SIG-M5 treated with dmso at 0.1 percent for 504 hours (cell line): ENCODE measurements around the gene TTC29.
"Not testable (repeated sequence)": the region's sequence is repeated elsewhere in the genome, so short reads cannot be mapped to it uniquely, and the experiment has no call there.

Experiments used
- DNase-seq: peaks from one replicate; lab custom pipeline; 2025; ENCODE audit not compliant: unreplicated experiment; lab: John Stamatoyannopoulos, UW

TTC29 gene

GRCh38 chr4:146723519-146723918, 222.1 kb downstream of the TTC29 start:
- DNase-seq, result not testable (repeated sequence)

GRCh38 chr4:146709956-146710355, 235.7 kb downstream of the TTC29 start:
- DNase-seq, result no peak

GRCh38 chr4:146699910-146700309, 245.8 kb downstream of the TTC29 start:
- no peak for DNase-seq

- peak; percentile 47 for DNase-seq
Observed at GRCh38 chr4:146674829-146675570, 270.7 kb downstream of the TTC29 start.

GRCh38 chr4:146663968-146664311, 281.7 kb downstream of the TTC29 start:
- DNase-seq, result not testable (repeated sequence)

GRCh38 chr4:146661367-146661766, 284.3 kb downstream of the TTC29 start:
- DNase-seq, result no peak
